ENCODE data around the gene ZNF90.

- no peak for TF ChIP-seq POLR2A (IDR thresholded peaks at IDR 0.05)
- TF ChIP-seq, protein P1, sequence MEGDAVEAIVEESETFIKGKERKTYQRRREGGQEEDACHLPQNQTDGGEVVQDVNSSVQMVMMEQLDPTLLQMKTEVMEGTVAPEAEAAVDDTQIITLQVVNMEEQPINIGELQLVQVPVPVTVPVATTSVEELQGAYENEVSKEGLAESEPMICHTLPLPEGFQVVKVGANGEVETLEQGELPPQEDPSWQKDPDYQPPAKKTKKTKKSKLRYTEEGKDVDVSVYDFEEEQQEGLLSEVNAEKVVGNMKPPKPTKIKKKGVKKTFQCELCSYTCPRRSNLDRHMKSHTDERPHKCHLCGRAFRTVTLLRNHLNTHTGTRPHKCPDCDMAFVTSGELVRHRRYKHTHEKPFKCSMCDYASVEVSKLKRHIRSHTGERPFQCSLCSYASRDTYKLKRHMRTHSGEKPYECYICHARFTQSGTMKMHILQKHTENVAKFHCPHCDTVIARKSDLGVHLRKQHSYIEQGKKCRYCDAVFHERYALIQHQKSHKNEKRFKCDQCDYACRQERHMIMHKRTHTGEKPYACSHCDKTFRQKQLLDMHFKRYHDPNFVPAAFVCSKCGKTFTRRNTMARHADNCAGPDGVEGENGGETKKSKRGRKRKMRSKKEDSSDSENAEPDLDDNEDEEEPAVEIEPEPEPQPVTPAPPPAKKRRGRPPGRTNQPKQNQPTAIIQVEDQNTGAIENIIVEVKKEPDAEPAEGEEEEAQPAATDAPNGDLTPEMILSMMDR (IDR thresholded peaks at IDR 0.05) = no peak
Observed at GRCh38 chr19:20162821-20163220, 85.0 kb downstream of the ZNF90 start.

Measured in upper lobe of left lung (tissue), 4 donors.